Renal cortical epithelial cell (primary cell): Measurements from ENCODE around the gene SYNDIG1. TPM values are rescaled to one million over a fixed set of nuclear protein-coding genes. Genes with fewer than 3 reads are reported as not detected.
"Not testable (repeated sequence)": the region's sequence is repeated elsewhere in the genome, so short reads cannot be mapped to it uniquely, and the experiment has no call there.

Source experiments
- DNase-seq: peaks from one replicate; pipeline ENCODE4 v3.0.0-alpha.2; 2011; ENCODE audit warnings: low read depth
- total RNA-seq: library from RNA; depleted of rRNA; stranded (reverse); fragments of >200 nt; gene quantifications from 2 replicates; pipeline ENCODE4 v1.2.3, GENCODE V29; 2014

SYNDIG1 gene
- total RNA-seq, 1 donor from 2014 or later: 0.05 TPM

DNA sequence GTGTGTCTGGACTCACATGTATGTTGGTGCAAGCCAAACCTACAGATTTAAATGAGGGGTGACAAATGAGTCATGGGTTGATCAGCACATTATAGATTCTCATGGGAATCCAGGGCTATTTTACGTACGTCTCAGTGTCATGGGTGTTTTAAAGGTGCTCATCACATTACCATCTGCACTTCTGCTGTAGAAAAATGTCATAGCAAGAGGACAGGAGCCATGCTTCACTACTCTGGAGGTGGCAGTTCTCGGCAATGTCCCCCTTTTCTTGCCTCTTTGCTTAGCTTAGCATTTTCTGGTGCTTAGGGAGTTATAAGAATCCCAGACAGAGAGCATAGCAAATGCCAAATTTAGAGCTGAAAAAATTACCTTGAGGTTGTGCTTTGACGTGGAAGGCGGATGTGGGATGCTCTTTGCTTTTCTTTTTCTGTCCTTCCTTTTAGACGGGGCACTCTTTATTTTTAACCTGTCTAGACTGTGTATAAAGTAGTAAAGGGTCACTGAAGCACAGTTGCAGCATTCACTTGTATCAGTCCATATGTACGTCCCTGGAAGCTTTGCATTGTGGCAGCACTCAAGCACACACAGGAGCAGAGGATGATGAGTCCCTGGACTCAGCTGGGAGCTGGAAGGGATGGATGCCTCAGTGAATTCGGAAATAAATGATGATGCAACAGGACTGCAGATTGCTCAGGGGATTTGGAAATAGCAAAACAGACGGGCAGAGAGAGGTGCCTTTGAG is 139.7 kb downstream of the SYNDIG1 start:
- DNase-seq: no peak

DNA sequence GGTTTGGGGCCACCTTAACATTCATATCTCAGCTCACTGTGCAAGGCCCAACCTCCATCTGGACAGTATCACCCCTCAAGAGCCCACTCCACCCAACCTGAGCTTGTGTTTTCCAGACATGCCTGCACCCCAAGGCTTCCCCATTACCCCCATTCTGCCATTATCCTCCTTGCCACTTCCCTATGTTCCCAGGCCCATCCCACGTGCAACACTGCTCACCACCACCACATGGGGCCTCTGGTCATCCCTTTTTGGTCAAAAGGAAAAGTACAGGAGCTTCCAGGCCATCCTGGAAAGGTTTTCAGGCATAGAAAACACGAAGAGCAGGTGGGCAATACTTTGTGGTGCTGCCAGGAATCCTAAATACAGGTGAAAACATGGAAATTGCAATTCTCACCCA is 140.3 kb downstream of the SYNDIG1 start:
- DNase-seq: no peak

DNA sequence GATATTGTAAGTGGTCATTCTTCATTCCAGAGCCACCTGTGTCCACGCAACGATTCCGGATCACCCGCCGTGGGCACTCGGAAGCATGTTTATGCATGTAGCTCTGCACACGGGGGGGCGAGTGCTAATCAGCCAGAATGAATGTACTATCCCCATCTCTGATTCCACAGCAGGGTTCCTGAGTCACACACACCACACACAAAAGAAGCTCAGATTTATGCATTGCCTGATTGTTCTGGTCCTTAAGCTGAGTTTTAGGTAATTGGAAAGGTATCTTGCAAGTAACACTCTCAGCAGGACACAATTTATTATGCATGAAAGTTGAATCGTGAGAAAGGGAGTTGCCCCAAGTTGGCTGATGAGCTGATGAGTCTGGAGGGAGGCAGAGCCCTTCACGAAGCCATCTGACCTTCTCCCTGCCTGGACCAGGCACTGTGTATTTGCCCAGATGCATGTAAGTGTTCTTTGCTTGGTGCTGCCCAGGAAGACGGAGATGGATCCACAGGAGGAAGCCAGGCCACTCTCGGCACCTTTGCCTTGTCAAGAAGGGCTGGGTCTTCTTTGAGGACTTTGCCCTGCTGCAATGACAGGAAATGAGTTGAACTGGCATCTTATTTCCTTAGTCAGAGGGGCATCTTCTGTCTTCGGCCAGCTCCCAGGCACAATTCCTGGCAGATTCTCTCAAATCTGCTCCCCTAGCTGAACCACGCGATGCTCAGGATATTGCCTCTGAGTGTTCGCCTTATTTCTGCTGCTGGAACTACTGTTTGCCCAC is 141.1 kb downstream of the SYNDIG1 start:
- no peak for DNase-seq

DNA sequence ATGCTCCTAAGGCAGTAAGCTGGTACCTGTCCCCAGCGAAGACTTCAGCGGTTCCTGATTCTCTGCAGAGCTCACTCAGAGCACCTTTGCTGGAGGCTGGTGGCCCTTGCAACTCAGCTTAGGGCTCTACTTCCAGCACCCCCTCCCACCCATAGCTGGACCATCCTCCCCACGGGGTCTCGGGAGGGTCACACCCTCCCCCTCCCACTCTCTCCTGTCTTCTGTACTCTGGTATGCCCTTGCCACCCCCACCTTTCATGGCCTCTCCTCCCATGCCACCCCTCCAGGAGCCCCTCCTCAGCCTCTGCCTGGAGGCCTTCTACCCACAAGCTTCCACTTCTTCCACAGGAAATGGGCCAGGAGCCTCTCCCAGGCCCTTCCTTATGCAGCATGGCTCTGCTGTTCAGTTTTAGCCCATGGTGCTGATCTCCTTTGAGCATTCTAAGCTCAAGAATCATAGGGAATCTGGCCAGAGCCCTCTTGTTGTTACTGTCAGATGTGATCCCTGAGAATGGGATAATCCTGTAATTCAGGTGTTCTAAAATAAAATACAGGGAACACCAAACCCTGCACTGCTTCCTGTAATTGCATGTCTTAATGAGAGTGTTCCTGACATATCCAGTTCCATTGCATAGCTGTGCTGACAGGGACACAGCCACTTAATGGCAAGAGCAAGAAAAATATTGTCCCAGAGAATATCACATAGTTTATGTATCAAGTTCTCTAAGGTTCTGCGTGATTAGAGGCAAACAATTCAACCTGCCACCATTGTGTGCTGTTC is 142.1 kb downstream of the SYNDIG1 start:
- no peak for DNase-seq

DNA sequence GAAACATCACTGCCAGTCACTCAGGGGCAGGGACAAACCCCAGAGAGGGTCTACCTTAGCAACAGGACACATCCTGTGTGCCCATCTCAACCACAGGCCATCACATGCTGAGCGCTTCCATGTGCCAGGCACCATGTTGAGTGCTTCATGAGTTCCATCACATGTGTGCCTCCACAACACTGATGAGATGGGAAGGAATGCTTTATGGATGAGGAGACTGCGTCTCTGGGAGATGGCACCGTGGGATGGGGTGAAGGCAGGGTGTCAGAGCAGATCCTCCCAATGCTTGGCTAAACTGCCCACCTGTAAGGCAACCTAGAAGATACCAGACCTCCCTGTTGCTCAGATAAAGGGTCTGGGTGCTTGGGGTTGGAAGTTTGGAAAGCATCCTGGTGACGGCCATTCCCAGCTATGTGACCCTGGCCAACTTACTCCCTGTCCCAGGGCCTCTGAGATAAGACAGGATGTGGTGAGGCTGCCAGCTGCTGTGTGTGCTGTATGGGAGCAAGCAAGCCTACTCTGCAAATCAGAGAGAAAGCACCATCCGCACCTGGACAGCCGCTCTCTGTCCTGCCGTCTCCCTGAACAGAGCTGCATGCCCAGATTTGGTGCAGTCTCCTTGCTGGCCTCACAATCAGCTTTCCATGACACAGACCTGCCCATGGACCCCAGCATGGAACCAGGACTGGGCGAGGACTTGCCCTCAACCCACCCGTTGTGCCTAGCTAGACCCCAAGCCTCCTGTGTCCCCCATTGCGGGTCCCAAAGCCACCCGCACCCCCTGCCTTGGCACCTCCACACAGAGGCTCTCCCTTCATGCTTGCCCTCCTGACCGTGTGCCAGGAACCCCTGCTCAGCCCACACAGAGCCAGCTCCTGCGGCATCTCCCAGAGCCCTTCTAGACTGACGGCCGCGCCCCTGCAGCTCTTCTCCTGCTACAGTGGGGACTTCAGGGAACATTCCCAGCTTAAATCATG is 143.7 kb downstream of the SYNDIG1 start:
- no peak for DNase-seq

DNA sequence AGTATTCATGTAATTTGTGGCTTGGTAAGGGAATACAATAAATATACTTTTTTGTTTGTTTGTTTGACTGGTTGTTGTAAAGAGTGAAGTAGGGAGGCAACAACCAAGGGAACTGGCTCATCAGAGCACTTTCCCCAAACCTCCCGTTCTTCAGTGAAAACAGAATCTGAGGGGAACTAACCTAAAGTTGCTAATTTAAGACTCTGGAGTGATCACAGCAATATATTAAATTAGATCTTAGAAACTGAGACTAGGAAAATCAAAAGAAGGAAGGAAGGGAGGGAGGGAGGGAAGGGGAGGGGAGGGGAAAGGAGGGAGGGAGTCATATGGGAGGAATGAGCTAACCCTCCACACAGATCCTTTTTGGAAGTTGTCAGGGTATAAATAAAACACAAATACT is 144.9 kb downstream of the SYNDIG1 start:
- no peak for DNase-seq

DNA sequence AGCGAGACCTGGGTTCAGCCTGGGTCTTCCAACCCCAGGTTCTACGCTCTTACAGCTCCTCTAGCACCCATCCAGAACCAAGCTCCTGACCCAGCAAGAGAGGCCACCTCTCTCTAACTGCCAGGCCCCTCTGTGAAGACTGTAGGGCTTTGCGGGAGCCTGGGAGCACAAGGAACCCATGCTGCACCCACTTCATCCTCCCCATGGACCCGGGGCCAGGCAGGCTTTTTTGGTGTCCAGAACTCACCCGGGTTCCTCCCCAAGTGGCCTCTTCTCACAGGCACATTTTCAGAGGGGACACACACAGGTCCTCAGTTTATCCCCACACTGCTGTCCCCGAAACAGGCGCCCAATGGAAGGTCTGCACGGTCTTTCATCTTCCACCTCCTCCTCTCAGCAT is 145.9 kb downstream of the SYNDIG1 start:
- DNase-seq: no peak

DNA sequence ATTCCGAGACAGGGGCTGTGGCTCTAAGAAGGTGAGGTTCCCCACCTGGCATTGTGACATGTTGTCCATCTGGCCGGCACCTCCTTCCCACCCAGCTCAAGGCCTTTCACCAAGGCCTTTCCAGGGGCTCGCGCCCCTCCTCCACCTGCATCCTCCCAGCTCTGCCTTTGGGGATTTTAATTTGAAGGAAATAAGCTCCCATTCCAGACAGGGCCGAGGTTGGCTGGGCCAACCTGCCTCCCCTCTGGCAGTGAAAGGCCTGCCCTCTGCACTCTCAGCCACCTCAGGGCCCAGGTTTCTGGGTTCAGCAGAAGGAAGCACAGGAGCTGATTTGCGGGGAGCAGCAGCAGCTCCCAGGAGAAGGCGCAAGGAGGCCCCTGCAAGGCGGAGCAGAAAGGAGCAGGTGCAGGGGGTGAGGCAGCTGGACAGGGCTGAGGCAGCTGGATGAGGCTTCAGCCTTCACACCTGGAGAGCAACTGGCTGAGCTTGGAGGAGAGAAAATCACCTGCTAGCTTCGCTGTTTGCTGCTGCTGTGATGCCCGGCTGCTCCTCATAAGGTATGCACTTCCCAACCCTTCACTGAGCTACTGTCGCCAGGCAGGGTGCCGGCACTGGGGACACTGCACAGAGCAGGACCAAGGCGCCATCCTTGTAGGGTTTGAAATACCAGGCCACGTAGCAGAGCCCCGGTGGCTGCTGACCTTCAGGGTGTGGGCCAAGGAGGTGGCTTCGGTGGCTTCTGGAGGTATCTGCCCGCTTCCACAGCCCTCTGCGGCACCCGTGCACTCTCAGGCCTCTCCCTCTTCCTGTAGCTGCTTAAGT is 147.0 kb downstream of the SYNDIG1 start:
- no peak for DNase-seq

DNA sequence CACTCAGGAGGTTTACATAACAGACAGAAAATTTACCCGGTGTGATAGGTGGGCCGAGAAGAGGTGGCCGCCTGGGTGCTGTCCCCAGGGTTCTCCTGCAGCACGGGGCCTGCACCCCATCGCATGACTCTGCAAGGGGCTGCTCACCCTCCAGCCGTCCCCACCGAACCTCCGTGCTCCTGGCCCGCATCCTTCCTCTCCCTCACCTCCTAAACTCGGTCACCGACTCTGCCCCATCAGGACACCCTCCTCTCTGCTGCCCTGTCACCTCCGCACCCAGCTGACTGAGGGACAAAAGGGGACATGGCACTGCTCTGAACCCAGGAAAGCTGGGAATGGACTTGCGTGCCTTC is 147.6 kb downstream of the SYNDIG1 start:
- no peak for DNase-seq

DNA sequence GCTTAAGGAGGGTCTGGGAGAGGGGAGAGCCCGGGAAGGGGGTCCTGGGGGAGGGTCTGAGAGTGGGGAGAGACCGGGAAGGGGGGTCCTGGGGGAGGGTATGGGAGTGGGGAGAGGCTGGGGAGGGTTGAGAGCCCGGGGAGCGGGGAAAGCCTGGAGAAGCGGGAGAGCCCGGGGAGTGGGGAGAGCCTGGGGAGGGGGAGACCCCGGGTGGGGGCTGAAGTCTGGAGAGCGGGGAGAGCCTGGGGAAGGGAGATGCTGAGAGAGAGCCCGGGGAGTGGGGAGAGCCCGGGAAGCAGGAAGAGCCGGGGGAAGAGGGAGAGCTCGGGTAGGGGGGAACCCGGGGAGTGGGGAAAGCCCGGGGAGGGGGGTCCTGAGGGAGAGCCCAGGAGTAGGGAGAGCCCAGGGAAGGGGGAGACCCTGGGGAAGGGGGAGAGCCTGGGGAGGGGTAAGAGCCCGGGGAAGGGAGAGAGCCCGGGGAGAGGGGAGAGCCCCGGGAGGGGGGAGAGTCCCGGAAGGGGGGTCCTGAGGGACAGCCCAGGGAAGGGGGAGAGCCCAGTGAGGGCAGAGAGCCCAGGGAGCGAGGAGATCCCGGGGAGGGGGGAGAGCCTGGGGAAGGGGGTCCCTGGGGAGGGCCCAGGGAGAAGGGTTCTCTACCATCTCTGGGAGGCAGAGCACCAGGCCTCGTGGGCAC is 148.5 kb downstream of the SYNDIG1 start:
- no peak for DNase-seq

DNA sequence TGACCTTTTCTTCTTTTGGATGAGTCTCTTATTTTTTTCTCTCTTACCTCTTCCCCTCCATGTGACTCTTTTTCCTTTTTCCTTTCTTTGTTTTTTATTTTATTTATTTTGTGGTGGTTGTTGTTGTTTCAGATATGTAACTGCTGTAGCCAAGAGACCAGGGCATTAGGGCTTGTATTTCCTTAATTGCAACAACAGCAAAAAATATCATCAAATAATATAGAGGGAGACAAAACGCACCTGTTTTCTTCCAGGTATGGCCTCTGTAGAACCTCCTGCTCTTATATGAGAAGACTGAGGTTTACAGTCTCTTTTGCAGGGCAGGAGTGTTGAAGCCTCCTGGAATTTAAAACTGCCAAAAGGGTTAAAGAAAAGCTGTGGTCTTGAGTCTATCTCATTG is 149.3 kb downstream of the SYNDIG1 start:
- no peak for DNase-seq

DNA sequence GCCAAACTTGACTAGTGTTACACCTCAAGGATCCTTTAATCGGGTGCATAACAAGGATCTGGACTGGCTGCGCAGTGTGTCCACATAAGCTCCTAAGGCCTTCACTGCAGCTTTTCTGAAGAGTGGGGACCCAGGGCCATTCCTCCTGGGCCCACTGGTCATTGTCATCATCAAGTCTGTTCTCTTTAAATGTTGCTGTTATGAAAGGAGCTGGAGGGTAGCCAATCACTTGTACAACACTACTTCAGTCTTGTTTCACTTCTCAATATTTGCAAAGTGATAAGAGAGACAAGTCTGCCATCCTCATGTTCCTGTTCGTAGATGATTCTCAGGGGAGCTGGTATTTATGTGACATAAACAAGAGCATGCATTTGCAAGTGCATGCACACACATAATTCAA is 149.8 kb downstream of the SYNDIG1 start:
- DNase-seq: no peak

DNA sequence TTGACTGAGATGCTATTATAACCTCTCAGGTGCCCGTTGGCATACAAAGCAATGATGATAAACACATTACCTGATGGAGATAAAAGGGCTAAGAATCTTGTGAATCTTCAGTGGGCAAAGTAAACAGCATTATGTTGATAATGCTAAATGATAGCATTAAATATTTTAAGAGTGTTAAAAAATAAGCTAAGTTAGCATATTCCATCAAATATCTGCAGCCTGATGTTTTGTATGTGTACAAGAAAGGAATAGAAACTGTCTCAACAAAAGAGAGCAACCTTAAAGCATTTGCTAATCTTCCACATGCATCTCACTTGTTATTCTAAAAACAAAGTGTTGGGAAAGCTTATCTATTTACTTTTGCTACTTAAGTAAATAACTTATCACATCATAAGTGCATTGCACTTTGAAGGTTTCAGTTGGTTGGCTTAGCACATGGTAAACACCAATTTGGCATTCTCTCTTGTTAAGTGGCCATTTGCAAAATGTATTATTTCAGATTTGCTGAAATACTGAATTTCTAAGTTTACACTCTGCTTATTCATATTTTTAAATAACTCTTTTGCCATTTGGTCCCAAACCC is 151.6 kb downstream of the SYNDIG1 start:
- DNase-seq: no peak

DNA sequence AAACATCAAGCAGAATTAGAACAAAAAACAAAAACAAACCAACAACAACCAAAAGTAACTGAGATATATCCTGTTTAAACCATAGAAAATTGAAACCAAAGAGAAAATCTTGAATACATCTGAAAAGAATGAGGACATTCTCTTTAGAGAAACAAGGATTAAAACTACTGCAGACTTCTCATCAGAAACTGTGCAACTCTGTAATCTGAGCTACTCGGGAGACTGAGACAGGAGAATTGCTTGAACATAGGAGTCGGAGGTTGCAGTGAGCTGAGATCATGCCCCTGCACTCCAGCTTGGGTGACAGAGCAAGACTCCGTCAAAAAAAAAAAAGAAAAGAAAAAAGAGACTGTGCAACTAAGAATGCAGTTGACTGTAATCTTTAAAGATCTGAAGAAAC is 153.4 kb downstream of the SYNDIG1 start:
- no peak for DNase-seq

DNA sequence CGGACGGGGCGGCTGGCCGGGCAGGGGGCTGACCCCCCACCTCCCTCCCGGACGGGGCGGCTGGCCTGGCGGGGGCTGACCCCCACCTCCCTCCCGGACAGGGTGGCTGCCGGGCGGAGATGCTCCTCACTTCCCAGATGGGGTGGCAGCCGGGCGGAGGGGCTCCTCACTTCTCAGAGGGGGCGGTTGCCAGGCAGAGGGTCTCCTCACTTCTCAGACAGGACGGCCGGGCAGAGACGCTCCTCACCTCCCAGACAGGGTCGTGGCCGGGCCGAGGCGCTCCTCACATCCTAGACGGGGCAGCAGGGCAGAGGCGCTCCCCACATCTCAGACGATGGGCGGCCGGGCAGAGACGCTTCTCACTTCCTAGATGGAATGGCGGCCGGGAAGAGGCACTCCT is 156.7 kb downstream of the SYNDIG1 start:
- not testable (repeated sequence) for DNase-seq

DNA sequence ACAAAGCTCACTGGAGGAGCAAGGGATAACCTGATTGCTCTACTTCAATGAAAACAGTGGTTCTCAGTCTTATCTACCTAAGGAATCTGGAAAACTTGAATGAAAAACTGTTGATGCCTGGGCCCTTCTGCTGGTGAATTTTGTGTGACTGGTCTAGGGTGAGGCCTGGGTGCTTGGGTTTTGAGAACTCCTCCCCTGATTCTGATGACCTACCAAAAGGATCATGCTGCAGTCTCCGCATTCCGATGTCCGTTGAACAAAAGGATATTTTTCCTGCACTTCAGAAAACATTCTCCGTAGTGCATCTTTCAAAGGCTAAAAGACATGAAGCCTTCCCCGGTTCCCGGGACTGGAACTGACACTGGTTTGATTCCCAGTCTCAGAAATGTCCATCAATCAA is 157.9 kb downstream of the SYNDIG1 start:
- DNase-seq: no peak

DNA sequence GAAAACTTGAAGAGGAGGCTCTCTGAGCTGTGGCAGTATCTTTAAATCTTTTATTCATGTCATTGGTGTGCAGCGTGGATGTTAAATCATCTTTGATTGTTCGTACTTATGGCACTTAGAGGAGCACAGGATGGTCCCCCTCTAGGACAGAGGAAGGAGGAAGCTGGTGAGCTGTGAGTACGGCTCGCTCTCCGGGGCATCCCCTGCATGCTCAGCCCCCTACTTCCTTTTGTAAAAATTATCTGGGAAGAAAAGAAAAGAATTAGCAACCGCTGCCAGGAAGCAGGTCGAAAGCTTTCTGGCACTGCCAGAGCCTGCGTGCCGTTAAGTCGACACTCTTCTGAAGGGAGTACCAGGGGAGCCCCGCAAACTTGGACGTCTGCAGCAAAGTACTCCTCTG is 158.5 kb downstream of the SYNDIG1 start:
- no peak for DNase-seq

DNA sequence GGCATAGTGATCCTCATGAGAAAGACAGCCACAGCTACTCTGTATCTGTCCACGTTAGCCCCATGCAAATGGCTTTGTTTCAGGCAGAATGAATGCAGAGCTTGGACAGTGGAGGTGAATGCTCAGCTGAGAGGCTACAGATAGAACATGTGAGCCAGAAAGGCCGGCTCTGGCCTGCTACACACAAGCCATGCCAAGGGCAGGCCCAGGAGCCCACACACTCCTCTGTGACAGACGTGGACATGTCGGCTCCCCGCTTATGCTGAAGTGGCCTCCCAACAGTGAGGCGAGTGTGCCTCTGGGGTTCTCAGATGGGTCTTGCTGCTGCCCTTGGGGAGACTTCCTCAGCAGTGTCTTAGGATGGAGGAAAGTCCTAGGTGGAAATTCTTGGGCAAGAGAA is 159.6 kb downstream of the SYNDIG1 start:
- DNase-seq: no peak

DNA sequence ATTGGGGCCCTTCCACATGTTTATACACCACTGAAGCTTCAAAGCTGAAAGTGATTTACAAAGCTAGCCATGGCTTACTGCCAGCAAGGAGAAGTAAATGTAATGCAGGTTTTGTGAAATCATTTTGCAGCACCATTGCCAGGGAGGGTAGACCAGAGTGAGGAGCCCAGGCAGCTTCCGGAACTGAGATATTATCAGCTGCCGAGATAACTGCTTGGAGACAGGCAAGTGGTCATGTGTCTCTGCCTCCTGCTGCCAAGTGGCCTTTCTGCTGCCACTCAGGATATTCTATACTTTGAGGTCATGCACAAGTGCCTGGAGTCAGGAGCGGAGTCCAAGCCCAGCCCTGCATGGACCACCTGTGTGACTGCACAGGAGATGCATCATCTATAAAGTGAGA is 160.2 kb downstream of the SYNDIG1 start:
- no peak for DNase-seq
